ENCODE data around the gene RAPGEF1.
"Not testable (repeated sequence)": the region's sequence is repeated elsewhere in the genome, so short reads cannot be mapped to it uniquely, and the experiment has no call there.

The RAPGEF1 gene

GRCh38 chr9:131685753-131686706 is 53.8 kb downstream of the RAPGEF1 start:
- DNase-seq = no peak

DNA sequence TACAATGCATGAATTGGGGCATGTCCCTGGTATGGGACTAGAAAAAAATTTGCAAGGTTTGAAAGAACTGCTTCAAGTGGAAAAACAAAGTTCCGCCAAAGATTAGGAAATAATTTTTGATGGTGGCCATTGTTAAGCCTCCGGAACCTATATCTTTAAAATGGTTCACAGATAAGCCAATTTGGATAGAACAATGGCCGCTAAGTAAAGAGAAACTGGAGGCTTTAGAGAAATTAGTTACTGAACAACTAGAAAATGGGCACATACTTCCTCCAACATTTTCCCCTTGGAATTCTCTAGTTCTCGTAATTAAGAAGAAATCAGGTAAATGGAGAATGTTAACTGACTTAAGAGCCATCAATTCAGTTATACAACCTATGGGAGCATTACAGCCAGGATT is 56.8 kb downstream of the RAPGEF1 start:
- DNase-seq = not testable (repeated sequence)

GRCh38 chr9:131682261-131682660 is 57.6 kb downstream of the RAPGEF1 start:
- no peak for DNase-seq

GRCh38 chr9:131681826-131682225 is 58.0 kb downstream of the RAPGEF1 start:
- DNase-seq = not testable (repeated sequence)

DNA sequence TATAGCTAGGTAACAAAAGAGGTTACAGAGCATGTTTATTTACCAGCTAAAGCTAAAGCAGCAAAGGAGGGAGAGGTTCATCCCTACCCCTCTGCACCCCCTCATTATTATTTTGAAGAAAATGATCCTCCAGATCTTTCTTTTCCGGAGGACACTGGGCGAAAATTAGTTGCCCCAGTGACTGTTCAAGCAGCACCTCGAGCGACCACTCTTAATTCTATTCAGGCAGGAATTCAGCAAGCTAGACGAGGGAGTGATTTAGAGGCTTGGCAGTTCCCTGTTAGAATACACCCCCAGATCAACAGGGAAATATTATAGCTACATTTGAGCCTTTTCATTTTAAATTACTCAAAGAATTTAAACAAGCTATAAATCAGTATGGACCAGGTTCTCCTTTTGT is 58.8 kb downstream of the RAPGEF1 start:
- DNase-seq = not testable (repeated sequence)

DNA sequence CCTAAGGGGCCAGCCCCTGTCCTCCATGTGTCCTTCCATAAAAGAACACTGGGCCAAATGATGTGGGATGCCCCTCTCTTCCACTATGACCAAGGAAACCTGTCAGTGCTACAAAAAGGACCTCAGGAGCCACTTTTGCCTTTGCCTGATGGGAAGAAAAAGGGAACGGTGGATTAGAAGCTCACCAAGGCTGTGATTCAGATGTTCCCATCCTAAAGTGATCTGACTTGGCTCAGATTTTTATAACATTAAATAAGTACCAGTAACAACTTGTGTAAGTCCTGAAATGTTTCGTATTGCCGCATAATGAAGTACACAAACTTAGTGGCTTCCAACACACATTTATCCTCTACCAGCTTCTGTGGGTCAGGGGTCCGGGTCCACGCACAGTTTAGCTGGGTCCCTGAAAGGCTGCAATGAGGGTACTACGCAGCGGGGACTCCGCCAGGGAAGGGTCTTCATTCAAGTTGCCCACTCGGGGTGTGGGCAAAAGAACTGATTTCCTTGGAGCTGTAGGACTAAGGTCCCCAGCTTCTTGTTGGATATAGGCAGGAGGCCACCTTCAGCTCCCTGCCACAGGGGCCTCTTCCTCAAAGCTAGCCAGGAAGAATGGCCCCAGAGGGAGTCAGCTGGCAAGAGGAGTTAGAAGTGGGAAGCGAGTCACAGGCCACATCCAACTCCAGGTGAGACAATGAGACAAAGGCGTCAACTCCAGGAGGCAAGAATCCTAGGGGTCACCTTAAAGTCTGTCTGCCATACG is 60.4 kb downstream of the RAPGEF1 start:
- no peak for DNase-seq

- peak; percentile 51 for DNase-seq
Observed at GRCh38 chr9:131678499-131679111, 61.3 kb downstream of the RAPGEF1 start.

- DNase-seq = no peak
Observed at GRCh38 chr9:131677444-131678180, 62.3 kb downstream of the RAPGEF1 start.

DNA sequence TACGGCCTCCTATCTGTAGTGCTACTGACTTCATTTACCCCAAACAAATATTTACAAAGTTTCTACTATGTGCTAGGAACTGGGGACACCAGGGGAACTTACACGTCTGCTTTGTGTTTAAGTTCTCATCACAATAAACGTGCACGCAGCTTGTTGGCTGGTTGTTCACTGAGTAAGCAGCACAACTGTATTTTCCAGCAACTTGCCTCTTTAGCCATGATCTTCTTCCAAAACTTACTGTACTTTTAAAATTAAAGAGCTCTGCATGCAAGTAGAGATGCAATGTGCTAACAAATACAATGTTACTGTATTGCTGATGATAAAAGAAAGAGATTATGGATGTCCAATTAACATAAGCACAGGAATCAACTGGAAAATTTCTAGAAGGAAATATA is 62.8 kb downstream of the RAPGEF1 start:
- DNase-seq = no peak

- DNase-seq = no peak
Observed at GRCh38 chr9:131676431-131676972, 63.4 kb downstream of the RAPGEF1 start.

- no peak for DNase-seq
Observed at GRCh38 chr9:131675437-131676022, 64.3 kb downstream of the RAPGEF1 start.

DNA sequence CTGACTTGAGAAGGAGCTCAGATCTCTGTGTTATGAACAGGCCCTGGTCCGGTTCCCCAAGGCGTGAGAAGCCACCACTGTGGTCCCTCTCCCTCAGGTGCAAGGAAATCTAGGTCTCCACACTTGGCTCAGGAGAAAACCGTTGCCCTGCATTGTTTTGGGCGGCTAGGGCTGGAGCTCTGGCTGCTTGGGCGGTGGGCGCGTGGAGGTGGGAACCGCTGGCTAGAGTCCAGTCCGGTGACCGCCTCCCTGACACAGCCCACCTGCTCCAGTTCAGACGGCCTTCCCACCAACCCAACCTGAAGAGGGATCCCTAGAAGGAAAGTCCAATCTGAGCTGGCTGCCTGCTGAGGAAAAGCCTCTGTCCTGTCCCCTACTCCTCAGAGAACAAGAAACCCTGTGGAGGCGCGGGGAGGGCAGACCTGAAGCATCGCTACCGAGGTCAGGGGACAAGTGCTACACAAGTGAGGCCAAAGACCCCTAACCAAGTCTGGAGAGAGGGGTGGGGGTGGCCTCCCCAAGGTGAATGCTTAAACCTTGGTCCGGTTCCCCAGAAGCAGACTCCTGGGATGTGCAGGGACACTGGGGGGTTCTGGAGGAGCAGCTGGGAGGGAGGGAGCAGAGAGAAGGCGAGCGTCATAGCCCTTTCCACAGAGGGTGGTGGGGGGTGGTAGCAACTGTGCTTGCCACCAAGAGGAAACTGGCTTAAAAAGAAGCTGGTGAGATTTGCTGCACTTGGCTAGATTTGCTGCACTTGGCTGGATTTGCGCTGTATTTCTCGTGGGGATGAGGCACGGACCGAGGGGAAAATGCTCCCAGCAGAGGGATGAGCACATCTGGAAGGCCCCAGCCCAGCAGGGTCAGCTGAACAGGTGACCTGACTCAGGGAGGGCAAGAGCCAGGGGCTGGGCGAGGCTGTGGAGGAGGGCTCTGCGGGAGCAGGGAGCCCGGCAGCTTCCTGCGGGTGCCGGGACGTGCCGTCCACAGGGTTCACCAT is 65.2 kb downstream of the RAPGEF1 start:
- DNase-seq = no peak

GRCh38 chr9:131673531-131673930 is 66.3 kb downstream of the RAPGEF1 start:
- DNase-seq = no peak

GRCh38 chr9:131673068-131673467 is 66.8 kb downstream of the RAPGEF1 start:
- no peak for DNase-seq

DNA sequence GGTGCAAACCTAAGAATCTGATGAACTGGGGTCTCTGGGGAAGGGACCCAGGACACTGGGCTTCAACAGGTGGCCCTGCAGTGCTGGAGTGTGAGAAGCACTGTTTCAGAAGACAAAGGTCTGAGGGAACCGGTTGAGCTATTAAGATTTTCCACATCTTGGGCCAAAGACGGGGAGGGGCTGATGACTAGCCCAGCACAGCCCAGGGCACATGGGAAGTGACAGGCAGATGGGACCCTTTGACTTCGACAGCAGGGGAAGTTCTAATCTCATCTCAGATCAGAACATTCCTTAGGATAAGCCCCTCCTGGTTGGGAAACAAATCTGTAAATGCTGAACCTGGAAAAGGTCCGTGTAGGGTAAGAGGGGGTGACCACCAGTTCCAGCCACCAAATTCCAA is 67.4 kb downstream of the RAPGEF1 start:
- DNase-seq = no peak

GRCh38 chr9:131671133-131671520 is 68.7 kb downstream of the RAPGEF1 start:
- no peak for DNase-seq

GRCh38 chr9:131670247-131671132 is 69.4 kb downstream of the RAPGEF1 start:
- no peak for DNase-seq

DNA sequence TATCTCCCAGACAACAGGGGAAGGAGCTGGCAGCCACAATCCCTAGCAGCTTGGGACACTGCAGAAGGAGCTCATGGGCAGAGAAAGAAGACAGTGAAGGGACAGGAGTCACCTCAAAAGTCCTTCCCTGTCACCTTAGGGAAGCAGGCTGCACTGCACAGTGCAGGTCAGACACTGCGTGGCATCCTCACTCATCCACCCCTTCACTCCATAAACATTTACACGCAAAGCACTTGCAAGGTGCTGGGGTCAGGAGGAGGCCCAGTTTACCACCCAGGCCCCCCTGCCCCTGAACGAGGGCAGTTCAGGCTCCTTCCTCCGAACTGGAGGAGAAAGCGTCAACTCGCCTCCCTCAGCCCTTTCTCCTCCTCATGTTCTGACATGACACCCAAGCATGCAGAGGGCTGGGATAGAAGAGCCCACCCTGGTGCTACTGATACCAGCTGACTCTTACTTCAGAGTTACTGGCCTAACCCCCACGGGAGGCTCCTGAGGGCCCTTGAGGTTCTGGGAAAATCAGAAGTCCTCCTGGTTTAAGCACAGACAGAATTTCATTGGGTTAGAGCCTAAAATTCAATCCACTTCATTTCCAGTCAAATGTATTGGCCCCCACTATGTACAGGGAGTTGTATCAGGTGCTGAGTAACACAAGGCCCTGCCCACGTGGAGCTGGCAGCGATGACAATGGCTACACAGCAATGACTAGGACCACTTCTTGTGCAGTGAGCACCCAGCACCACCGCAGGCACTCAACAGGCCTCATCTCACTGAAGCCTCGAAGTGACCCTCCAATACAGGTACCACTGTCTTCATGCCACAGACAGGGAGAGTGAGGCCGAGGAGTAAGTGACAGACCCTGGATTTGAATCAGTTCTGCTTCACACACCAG is 70.4 kb downstream of the RAPGEF1 start:
- DNase-seq = no peak
